IMR-90 (cell line): ENCODE measurements around the gene KRT82. TPM values are rescaled to one million over a fixed set of nuclear protein-coding genes. Genes with fewer than 3 reads are reported as not detected.

Experiments
- polyA plus RNA-seq, 3 experiments: library from polyadenylated mRNA; depleted of rRNA; stranded (reverse); fragments of >200 nt; gene quantifications; 2 replicates each; pipeline ENCODE4 v1.2.3, GENCODE V29; 2012; ENCODE audit warnings: low replicate concordance in 1 of 3
- total RNA-seq: library from RNA; depleted of rRNA; stranded (reverse); fragments of >200 nt; gene quantifications from 2 replicates; pipeline ENCODE4 v1.2.3, GENCODE V29; 2012; rRNA removed

KRT82 gene
- total and polyA plus RNA-seq, 2 of the 4 experiments (the other 2 are of a cell fraction) = not detected

Other genes starting within 250 kb of the KRT82 start
- gene KRT80, start 214.3 kb downstream of the KRT82 start, total RNA-seq = 0.54 and 0.56 TPM in 2 replicates
- 3.4 TPM in 2 replicates for gene KRT80, start 214.3 kb downstream of the KRT82 start, polyA plus RNA-seq (2012; rRNA removed)
- 0.54 and 1.4 TPM in 2 replicates for gene KRT7, start 173.1 kb downstream of the KRT82 start, total RNA-seq
- gene KRT7, start 173.1 kb downstream of the KRT82 start, polyA plus RNA-seq (2012; rRNA removed) = 1.4 and 1.7 TPM in 2 replicates
- not detected in 2 replicates for gene KRT86, start 131.7 kb downstream of the KRT82 start, total RNA-seq
- 0.06 TPM in 1 of 2 replicates, not detected in the other for gene KRT86, start 131.7 kb downstream of the KRT82 start, polyA plus RNA-seq (2012; rRNA removed)
- gene KRT81, start 114.8 kb downstream of the KRT82 start, total RNA-seq = under 0.01 TPM in 2 replicates
- 0.05 and 0.29 TPM in 2 replicates for gene KRT81, start 114.8 kb downstream of the KRT82 start, polyA plus RNA-seq (2012; rRNA removed)
- gene KRT83, start 84.9 kb downstream of the KRT82 start, total RNA-seq = not detected in 2 replicates
- gene KRT83, start 84.9 kb downstream of the KRT82 start, polyA plus RNA-seq (2012; rRNA removed) = not detected in 2 replicates
- not detected in 2 replicates for gene KRT85, start 38.9 kb downstream of the KRT82 start, total RNA-seq
- not detected in 2 replicates for gene KRT85, start 38.9 kb downstream of the KRT82 start, polyA plus RNA-seq (2012; rRNA removed)
- not detected in 2 replicates for gene KRT84, start 20.7 kb downstream of the KRT82 start, total RNA-seq
- not detected in 2 replicates for gene KRT84, start 20.7 kb downstream of the KRT82 start, polyA plus RNA-seq (2012; rRNA removed)
- not detected in 2 replicates for gene KRT75, start 28.0 kb upstream of the KRT82 start, total RNA-seq
- gene KRT75, start 28.0 kb upstream of the KRT82 start, polyA plus RNA-seq (2012; rRNA removed) = not detected in 2 replicates
- gene KRT6B, start 45.8 kb upstream of the KRT82 start, total RNA-seq = not detected in 2 replicates
- gene KRT6B, start 45.8 kb upstream of the KRT82 start, polyA plus RNA-seq (2012; rRNA removed) = not detected in 2 replicates
- not detected in 2 replicates for gene KRT6C, start 67.5 kb upstream of the KRT82 start, total RNA-seq
- not detected in 2 replicates for gene KRT6C, start 67.5 kb upstream of the KRT82 start, polyA plus RNA-seq (2012; rRNA removed)
- not detected in 2 replicates for gene KRT6A, start 86.9 kb upstream of the KRT82 start, total RNA-seq
- gene KRT6A, start 86.9 kb upstream of the KRT82 start, polyA plus RNA-seq (2012; rRNA removed) = not detected in 2 replicates
- gene KRT5, start 114.1 kb upstream of the KRT82 start, total RNA-seq = not detected in 2 replicates
- gene KRT5, start 114.1 kb upstream of the KRT82 start, polyA plus RNA-seq (2012; rRNA removed) = not detected in 2 replicates
- gene KRT71, start 146.8 kb upstream of the KRT82 start, total RNA-seq = not detected in 2 replicates
- not detected in 2 replicates for gene KRT71, start 146.8 kb upstream of the KRT82 start, polyA plus RNA-seq (2012; rRNA removed)
- not detected in 2 replicates for gene KRT74, start 167.5 kb upstream of the KRT82 start, total RNA-seq
- not detected in 2 replicates for gene KRT74, start 167.5 kb upstream of the KRT82 start, polyA plus RNA-seq (2012; rRNA removed)
- gene KRT72, start 195.1 kb upstream of the KRT82 start, total RNA-seq = not detected in 2 replicates
- not detected in 2 replicates for gene KRT72, start 195.1 kb upstream of the KRT82 start, polyA plus RNA-seq (2012; rRNA removed)
- not detected in 2 replicates for gene KRT73, start 212.2 kb upstream of the KRT82 start, total RNA-seq
- gene KRT73, start 212.2 kb upstream of the KRT82 start, polyA plus RNA-seq (2012; rRNA removed) = not detected in 2 replicates
- gene KRT2, start 245.9 kb upstream of the KRT82 start, total RNA-seq = not detected in 2 replicates
- not detected in 2 replicates for gene KRT2, start 245.9 kb upstream of the KRT82 start, polyA plus RNA-seq (2012; rRNA removed)